ENCODE measurements around the gene HOXC11. TPM values are rescaled to one million over a fixed set of nuclear protein-coding genes. Genes with fewer than 3 reads are reported as not detected.
A peak's percentile ranks its signal among the peaks of the same experiment; 100 is the strongest.

HOXC11 gene
- total RNA-seq, 4 donors from 2014 or later: 3.1 to 3.7 (median 3.5) TPM

GRCh38 chr12:53953831-53954693, 18.9 kb upstream of the HOXC11 start:
- Histone ChIP-seq H3K4me3 (peak overlapping the region; percentile 48), H3K27ac (no peak overlapping the region), H3K9me3 (no peaks in the 10 kb centered on the region), H3K36me3 (no peaks in the 10 kb centered on the region), H3K4me1 (peaks cover 63% of the 10 kb centered on the region), H3K27me3 (peaks cover 99% of the 10 kb centered on the region)
- DNase-seq (ENCODE audit: low spot score in 2 of 2): no peak
- WGBS: 25% methylated on average over 18 of the region's 19 CpGs
- no peak for TF ChIP-seq POLR2AphosphoS5 (IDR thresholded peaks at IDR 0.05)
- TF ChIP-seq EP300 (IDR thresholded peaks at IDR 0.05): no peak
- TF ChIP-seq, protein P1, sequence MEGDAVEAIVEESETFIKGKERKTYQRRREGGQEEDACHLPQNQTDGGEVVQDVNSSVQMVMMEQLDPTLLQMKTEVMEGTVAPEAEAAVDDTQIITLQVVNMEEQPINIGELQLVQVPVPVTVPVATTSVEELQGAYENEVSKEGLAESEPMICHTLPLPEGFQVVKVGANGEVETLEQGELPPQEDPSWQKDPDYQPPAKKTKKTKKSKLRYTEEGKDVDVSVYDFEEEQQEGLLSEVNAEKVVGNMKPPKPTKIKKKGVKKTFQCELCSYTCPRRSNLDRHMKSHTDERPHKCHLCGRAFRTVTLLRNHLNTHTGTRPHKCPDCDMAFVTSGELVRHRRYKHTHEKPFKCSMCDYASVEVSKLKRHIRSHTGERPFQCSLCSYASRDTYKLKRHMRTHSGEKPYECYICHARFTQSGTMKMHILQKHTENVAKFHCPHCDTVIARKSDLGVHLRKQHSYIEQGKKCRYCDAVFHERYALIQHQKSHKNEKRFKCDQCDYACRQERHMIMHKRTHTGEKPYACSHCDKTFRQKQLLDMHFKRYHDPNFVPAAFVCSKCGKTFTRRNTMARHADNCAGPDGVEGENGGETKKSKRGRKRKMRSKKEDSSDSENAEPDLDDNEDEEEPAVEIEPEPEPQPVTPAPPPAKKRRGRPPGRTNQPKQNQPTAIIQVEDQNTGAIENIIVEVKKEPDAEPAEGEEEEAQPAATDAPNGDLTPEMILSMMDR (IDR thresholded peaks at IDR 0.05): no peak
- TF ChIP-seq POLR2A (IDR thresholded peaks at IDR 0.05): no peak

GRCh38 chr12:53954694-53955035, 18.3 kb upstream of the HOXC11 start, which contains the start of gene HOXC12:
Gene HOXC12 (plus strand): TSS chr12:53954903. CDS start chr12:53954930, 27 bp downstream.
- no peaks in the 10 kb centered on the region for H3K9me3 ChIP-seq
- peaks cover 99% of the 10 kb centered on the region for H3K27me3 ChIP-seq
- H3K27ac ChIP-seq: peak within 1 kb of the TSS; percentile 66
- peak within 1 kb of the TSS; percentile 48 for H3K4me3 ChIP-seq
- TF ChIP-seq, protein P1 (IDR thresholded peaks at IDR 0.05): no peak
- TF ChIP-seq EP300 (IDR thresholded peaks at IDR 0.05) (no peak), POLR2AphosphoS5 (IDR thresholded peaks at IDR 0.05) (no peak), POLR2A (IDR thresholded peaks at IDR 0.05) (no peak)
- H3K4me1 ChIP-seq: peaks cover 63% of the 10 kb centered on the region
- 5% methylated on average over 8 of the region's 20 CpGs for WGBS
- H3K36me3 ChIP-seq: no peaks in the 10 kb centered on the region
- DNase-seq (ENCODE audit: low spot score in 2 of 2): no peak

DNA sequence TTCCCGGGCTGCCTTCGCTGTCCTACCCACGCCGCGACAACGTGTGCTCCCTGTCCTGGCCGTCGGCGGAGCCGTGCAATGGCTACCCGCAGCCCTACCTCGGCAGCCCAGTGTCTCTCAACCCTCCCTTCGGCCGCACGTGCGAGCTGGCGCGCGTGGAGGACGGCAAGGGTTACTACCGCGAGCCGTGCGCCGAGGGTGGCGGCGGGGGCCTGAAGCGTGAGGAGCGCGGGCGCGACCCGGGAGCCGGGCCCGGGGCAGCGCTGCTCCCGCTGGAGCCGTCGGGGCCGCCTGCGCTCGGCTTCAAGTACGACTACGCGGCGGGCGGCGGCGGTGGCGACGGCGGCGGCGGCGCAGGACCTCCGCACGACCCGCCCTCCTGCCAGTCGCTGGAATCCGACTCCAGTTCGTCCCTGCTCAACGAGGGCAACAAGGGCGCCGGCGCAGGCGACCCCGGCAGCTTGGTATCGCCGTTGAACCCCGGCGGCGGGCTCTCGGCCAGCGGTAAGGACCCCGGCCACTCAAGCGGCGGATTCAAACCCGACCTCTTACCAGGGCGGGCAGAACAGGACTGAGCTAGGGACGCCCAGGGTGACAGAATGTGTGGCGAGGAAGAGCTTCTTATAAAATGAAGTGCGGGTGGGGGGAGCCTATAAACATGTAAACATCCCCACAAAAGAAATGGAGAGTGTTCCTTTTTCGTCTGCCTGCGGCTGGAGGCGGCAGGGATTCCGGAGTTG, 17.7 kb upstream of the HOXC11 start:
- TF ChIP-seq POLR2A (IDR thresholded peaks at IDR 0.05) (no peak), EP300 (IDR thresholded peaks at IDR 0.05) (no peak), POLR2AphosphoS5 (IDR thresholded peaks at IDR 0.05) (no peak)
- TF ChIP-seq, protein P1 (IDR thresholded peaks at IDR 0.05): no peak
- no peak for DNase-seq (ENCODE audit: low spot score in 2 of 2)
- Histone ChIP-seq H3K4me3 (peak overlapping the region; percentile 48), H3K27ac (peak overlapping the region; percentile 66), H3K36me3 (no peaks in the 10 kb centered on the region), H3K27me3 (peaks cover 99% of the 10 kb centered on the region), H3K4me1 (peaks cover 58% of the 10 kb centered on the region), H3K9me3 (no peaks in the 10 kb centered on the region)
- 3% methylated on average over 12 of the region's 86 CpGs for WGBS

DNA sequence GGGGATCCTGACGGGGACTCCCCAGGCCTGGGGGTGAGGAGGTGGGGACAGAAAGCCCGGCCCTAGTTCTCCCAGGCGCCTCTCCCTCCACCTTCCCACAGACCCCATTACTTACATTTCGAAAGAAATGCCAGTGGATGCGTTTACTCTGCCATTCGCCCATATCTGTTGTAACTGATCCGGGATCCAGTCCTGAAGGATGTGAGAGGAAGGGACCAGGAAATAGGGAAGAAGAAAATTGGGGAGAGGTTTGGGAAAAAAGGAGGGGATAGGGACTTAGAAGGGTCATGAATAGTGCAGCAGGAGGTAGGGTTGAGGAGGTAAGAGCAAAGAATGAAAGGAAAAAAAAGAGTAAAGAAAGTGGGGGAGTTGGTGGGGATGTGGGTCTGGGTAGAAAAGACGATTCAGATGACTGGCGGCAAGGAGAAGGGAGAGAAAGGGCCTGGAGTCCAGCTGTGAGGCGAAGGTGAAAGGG, 17.1 kb upstream of the HOXC11 start:
- H3K27me3 ChIP-seq: peaks cover 99% of the 10 kb centered on the region
- no peak for DNase-seq (ENCODE audit: low spot score in 2 of 2)
- peak overlapping the region; percentile 35 for H3K27ac ChIP-seq
- 12% methylated on average over 10 of the region's 10 CpGs for WGBS
- no peaks in the 10 kb centered on the region for H3K36me3 ChIP-seq
- peak overlapping the region; percentile 48 for H3K4me3 ChIP-seq
- TF ChIP-seq POLR2AphosphoS5 (IDR thresholded peaks at IDR 0.05): no peak
- TF ChIP-seq, protein P1 (IDR thresholded peaks at IDR 0.05): no peak
- TF ChIP-seq POLR2A (IDR thresholded peaks at IDR 0.05): no peak
- no peak for TF ChIP-seq EP300 (IDR thresholded peaks at IDR 0.05)
- peaks cover 53% of the 10 kb centered on the region for H3K4me1 ChIP-seq
- no peaks in the 10 kb centered on the region for H3K9me3 ChIP-seq
